ENCODE results near the gene RANBP3L.

Gene RANBP3L

GRCh38 chr5:36281626-36282025, 20.1 kb downstream of the RANBP3L start:
- TF ChIP-seq OSR1 (CRISPR knock-in tag; IDR thresholded peaks at IDR 0.05) (no peak), BACH2 (CRISPR knock-in tag; IDR thresholded peaks at IDR 0.05; ENCODE audit: borderline replicate concordance) (no peak), ISL1 (CRISPR knock-in tag; IDR thresholded peaks at IDR 0.05) (no peak), ZNF565 (CRISPR knock-in tag; conservative IDR thresholded peaks at IDR 0.05; ENCODE audit: low read depth) (no peak), ZFP3 (CRISPR knock-in tag; IDR thresholded peaks at IDR 0.05) (no peak), ZNF8 (CRISPR knock-in tag; IDR thresholded peaks at IDR 0.05) (no peak), ESRRG (CRISPR knock-in tag; IDR thresholded peaks at IDR 0.05) (no peak), ZC3H10 (CRISPR knock-in tag; IDR thresholded peaks at IDR 0.05) (no peak), TSHZ2 (CRISPR knock-in tag; IDR thresholded peaks at IDR 0.05) (no peak), SNAI2 (CRISPR knock-in tag; IDR thresholded peaks at IDR 0.05) (no peak), PPARA (CRISPR knock-in tag; IDR thresholded peaks at IDR 0.05; ENCODE audit: borderline replicate concordance) (no peak), TOX (CRISPR knock-in tag; IDR thresholded peaks at IDR 0.05; ENCODE audit: borderline replicate concordance) (no peak), CSDC2 (CRISPR knock-in tag; IDR thresholded peaks at IDR 0.05) (no peak), RARB (CRISPR knock-in tag; IDR thresholded peaks at IDR 0.05) (no peak)
- TF ChIP-seq, protein P1, sequence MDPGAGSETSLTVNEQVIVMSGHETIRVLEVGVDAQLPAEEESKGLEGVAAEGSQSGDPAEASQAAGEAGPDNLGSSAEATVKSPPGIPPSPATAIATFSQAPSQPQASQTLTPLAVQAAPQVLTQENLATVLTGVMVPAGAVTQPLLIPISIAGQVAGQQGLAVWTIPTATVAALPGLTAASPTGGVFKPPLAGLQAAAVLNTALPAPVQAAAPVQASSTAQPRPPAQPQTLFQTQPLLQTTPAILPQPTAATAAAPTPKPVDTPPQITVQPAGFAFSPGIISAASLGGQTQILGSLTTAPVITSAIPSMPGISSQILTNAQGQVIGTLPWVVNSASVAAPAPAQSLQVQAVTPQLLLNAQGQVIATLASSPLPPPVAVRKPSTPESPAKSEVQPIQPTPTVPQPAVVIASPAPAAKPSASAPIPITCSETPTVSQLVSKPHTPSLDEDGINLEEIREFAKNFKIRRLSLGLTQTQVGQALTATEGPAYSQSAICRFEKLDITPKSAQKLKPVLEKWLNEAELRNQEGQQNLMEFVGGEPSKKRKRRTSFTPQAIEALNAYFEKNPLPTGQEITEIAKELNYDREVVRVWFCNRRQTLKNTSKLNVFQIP (CRISPR knock-in tag; IDR thresholded peaks at IDR 0.05; ENCODE audit: borderline replicate concordance, low read depth): no peak
- ATAC-seq: no peak

DNA sequence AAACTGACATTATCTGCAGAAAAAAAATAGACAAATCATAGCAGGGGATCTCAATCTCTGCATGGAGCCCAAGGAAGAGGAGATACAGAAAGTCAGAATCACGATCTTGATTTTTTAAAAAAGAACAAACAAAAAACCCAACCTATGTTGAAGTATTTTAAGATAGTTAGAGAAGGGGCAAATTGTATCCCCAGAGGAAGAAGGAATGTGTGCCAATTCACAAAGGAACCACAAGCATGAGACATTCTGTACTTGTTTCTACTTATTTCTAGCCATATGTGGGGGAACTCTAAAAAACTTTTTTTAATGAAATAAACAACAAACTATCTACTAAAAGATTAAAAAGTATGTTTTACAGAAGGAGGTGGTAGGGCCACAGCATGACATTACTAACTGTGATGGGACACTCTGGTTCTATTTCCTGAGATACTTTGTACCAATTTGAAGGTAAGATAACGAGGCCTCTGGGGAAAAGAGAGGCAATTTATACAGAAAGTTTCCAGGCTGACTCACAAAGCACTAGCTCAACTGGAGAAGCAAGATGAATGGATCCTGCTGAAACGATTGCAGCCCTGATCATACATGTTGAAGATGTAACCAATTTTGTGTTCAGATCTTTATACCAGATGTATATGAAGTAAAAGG, 22.5 kb downstream of the RANBP3L start:
- no peak for TF ChIP-seq PPARA (CRISPR knock-in tag; IDR thresholded peaks at IDR 0.05; ENCODE audit: borderline replicate concordance)
- TF ChIP-seq, protein P2, sequence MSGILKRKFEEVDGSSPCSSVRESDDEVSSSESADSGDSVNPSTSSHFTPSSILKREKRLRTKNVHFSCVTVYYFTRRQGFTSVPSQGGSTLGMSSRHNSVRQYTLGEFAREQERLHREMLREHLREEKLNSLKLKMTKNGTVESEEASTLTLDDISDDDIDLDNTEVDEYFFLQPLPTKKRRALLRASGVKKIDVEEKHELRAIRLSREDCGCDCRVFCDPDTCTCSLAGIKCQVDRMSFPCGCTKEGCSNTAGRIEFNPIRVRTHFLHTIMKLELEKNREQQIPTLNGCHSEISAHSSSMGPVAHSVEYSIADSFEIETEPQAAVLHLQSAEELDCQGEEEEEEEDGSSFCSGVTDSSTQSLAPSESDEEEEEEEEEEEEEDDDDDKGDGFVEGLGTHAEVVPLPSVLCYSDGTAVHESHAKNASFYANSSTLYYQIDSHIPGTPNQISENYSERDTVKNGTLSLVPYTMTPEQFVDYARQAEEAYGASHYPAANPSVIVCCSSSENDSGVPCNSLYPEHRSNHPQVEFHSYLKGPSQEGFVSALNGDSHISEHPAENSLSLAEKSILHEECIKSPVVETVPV (CRISPR knock-in tag; IDR thresholded peaks at IDR 0.05): no peak
- no peak for TF ChIP-seq ZC3H10 (CRISPR knock-in tag; IDR thresholded peaks at IDR 0.05)
- no peak for TF ChIP-seq TCF4 (CRISPR knock-in tag; IDR thresholded peaks at IDR 0.05; ENCODE audit: borderline replicate concordance)
- no peak for TF ChIP-seq ESRRG (CRISPR knock-in tag; IDR thresholded peaks at IDR 0.05)
- TF ChIP-seq, protein P1 (CRISPR knock-in tag; IDR thresholded peaks at IDR 0.05; ENCODE audit: borderline replicate concordance, low read depth): no peak
- TF ChIP-seq, protein P3, sequence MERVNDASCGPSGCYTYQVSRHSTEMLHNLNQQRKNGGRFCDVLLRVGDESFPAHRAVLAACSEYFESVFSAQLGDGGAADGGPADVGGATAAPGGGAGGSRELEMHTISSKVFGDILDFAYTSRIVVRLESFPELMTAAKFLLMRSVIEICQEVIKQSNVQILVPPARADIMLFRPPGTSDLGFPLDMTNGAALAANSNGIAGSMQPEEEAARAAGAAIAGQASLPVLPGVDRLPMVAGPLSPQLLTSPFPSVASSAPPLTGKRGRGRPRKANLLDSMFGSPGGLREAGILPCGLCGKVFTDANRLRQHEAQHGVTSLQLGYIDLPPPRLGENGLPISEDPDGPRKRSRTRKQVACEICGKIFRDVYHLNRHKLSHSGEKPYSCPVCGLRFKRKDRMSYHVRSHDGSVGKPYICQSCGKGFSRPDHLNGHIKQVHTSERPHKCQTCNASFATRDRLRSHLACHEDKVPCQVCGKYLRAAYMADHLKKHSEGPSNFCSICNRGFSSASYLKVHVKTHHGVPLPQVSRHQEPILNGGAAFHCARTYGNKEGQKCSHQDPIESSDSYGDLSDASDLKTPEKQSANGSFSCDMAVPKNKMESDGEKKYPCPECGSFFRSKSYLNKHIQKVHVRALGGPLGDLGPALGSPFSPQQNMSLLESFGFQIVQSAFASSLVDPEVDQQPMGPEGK (CRISPR knock-in tag; IDR thresholded peaks at IDR 0.05; ENCODE audit: borderline replicate concordance): no peak
- no peak for TF ChIP-seq ZFP3 (CRISPR knock-in tag; IDR thresholded peaks at IDR 0.05)
- no peak for TF ChIP-seq SNAI2 (CRISPR knock-in tag; IDR thresholded peaks at IDR 0.05)
- TF ChIP-seq ZFP30 (CRISPR knock-in tag; IDR thresholded peaks at IDR 0.05): no peak
- TF ChIP-seq CSDC2 (CRISPR knock-in tag; IDR thresholded peaks at IDR 0.05): no peak
- TF ChIP-seq ISL1 (CRISPR knock-in tag; IDR thresholded peaks at IDR 0.05): no peak
- no peak for TF ChIP-seq ARNTL (CRISPR knock-in tag; IDR thresholded peaks at IDR 0.05; ENCODE audit: borderline replicate concordance, low read depth)
- no peak for TF ChIP-seq TSHZ2 (CRISPR knock-in tag; IDR thresholded peaks at IDR 0.05)
- ATAC-seq: no peak
